Fibroblast of skin of left biceps (primary cell): Measurements from ENCODE around the gene NCAN.
"Not testable (repeated sequence)": the region's sequence is repeated elsewhere in the genome, so short reads cannot be mapped to it uniquely, and the experiment has no call there.

Experiments used
- DNase-seq, 2 experiments: peaks; one replicate each; pipeline ENCODE4 v3.0.0-alpha.2; 2013; ENCODE audit warnings: low read depth in 2 of 2

The NCAN gene

DNA sequence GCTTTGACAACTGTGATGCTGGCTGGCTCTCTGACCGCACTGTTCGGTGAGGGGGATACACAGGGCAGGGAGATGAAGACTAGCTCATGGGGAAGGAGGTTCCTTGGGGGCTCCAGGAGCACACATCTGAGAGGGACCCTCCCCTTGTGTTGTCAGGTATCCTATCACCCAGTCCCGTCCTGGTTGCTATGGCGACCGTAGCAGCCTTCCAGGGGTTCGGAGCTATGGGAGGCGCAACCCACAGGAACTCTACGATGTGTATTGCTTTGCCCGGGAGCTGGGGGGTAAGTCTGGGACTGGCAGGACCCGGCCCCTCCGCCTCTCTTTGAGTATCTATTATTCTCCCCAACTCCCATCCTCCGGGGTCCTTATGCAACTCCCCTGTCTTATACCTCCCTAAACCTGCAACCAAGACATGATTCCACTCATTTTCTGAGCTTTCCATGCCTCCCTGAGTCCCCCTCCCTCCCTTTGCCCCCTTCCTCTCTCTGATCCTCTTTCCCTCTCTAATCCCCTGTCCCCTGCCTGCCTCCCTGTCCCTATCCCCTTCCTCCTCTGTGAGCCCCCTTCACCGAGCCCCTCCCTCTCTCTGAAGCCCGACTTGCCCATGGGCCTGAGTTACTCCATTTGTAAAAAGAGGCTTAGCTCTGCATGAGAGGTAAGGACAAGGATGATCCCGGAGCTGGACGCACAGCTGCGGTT lies 12.5 kb downstream of the NCAN start:
- no peak for DNase-seq

DNA sequence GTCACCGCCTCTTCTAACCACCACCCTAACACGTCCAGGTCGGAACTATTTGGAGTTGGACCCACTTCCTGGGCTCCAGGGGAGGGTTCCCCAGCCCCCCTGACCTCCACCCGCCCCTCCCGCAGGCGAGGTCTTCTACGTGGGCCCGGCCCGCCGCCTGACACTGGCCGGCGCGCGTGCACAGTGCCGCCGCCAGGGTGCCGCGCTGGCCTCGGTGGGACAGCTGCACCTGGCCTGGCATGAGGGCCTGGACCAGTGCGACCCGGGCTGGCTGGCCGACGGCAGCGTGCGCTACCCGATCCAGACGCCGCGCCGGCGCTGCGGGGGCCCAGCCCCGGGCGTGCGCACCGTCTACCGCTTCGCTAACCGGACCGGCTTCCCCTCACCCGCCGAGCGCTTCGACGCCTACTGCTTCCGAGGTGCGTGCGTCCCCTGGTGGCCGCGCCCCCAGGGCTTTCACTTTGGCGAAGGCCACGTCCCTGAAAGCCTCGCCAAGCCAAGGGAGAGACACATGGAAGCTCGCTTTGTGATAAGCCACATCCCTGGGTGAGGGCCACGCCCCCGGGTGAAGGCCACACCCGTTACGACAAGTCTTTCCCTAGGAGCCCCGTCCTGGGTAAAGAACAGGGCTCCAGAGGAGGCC lies 13.2 kb downstream of the NCAN start:
- no peak for DNase-seq

DNA sequence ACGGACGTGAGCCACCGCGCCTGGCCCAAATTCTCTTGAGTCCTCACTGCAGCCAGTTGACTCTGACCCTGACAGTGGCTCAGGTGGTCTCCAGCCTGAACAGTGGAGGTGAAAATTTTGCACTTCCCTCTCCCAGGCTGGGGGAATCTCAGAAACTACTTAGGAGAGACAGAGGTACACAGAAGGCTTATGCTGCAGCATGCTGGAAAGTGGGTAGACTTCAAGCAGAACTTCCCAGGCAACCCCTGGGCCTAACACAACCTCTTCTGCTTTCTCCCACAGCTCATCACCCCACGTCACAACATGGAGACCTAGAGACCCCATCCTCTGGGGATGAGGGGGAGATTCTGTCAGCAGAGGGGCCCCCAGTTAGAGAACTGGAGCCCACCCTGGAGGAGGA lies 14.4 kb downstream of the NCAN start:
- DNase-seq = no peak

DNA sequence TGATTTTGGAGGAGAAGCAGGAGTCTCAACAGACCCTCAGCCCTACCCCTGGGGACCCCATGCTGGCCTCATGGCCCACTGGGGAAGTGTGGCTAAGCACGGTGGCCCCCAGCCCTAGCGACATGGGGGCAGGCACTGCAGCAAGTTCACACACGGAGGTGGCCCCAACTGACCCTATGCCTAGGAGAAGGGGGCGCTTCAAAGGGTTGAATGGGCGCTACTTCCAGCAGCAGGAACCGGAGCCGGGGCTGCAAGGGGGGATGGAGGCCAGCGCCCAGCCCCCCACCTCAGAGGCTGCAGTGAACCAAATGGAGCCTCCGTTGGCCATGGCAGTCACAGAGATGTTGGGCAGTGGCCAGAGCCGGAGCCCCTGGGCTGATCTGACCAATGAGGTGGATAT lies 14.9 kb downstream of the NCAN start:
- no peak for DNase-seq

DNA sequence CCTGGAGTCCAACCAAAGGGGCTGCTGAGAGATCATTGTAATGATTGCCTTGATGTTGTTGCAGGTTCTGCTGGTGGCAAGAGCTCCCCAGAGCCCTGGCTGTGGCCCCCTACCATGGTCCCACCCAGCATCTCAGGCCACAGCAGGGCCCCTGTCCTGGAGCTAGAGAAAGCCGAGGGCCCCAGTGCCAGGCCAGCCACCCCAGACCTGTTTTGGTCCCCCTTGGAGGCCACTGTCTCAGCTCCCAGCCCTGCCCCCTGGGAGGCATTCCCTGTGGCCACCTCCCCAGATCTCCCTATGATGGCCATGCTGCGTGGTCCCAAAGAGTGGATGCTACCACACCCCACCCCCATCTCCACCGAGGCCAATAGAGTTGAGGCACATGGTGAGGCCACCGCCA lies 15.5 kb downstream of the NCAN start:
- no peak for DNase-seq

DNA sequence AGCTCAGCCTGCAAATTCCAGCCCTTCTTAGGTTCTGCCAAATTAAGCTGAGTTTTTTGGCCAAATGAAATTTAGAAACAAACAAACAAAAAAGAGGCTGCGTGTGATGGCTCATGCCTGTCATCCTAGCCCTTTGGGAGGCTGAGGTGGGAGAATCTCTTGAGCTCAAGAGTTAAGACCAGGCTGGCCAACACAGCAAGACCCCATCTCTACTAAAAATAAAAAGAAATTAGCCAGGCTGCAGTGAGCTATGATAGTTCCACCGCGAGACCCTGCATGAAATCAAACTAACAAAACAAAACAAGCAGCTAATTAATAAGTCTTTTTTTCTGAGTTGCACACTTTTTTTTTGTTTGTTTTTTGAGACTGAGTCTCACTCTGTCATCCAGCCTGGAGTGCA lies 17.9 kb downstream of the NCAN start:
- no peak for DNase-seq

DNA sequence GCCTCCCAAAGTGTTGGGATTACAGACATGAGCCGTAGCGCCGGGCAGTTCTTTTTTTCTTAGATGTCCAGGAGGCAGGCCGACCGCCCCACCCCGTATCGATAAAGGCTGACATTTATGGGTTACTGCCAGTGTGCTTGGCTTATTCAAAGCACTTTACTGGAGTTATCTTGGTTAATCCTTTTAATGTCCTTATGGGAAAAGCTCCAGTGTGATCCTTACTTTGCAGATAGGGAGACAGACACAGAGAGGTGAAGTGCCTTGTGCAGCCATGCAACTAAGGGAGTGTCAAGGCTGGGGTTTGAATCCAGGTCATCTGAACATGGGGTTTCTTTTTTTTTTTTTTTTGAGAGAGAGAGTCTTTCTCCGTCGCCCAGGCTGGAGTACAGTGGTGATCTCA lies 19.2 kb downstream of the NCAN start:
- DNase-seq = no peak

DNA sequence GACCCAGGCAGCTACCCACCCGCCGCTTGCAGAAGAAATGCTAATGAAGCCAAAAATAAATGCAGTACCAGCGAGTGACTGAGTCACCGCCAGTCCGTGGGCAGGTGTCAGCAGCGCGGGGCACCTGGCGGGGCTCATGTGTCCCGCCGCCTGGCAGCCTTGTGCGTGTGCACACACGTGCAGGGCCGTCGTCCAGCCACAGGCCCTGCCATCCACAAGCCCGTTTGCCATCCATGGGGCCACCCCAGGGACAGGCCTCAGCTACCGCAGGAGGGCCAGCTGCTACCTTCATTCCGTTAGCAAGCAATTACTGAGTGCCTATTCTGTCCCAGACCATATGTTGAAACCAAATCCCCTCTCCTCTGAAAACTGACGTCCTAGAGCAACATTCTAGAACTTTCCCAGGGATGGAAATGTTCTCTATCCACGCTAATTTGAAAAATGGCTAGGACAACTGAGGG lies 20.5 kb downstream of the NCAN start:
- no peak for DNase-seq

DNA sequence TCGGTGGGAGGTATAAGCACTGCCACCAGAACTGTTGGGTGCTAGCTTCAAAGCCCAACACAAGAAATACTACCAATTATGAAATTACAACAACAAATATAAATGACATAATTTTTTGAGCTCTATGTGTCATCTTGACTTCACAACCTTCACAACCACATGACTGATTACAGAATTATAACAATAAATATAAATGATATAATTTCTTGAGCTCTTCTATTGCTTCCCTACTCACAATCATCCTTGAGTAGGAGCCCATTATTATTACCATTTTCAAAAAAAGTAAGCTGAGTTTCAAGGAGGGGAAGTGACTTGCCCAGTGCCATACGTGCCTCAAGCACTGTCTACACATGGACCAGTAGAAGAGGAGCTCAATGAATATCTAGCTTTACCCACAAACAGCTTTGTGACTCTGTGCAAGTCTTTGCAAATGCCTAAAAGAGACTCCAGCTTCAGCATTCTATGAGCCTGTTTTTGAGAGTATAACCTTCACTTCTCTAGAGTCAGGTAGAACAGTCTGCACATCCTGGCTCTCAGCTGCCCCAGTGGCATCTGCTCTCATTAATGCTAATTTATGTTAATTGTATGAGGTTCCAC lies 22.6 kb downstream of the NCAN start:
- DNase-seq = no peak

DNA sequence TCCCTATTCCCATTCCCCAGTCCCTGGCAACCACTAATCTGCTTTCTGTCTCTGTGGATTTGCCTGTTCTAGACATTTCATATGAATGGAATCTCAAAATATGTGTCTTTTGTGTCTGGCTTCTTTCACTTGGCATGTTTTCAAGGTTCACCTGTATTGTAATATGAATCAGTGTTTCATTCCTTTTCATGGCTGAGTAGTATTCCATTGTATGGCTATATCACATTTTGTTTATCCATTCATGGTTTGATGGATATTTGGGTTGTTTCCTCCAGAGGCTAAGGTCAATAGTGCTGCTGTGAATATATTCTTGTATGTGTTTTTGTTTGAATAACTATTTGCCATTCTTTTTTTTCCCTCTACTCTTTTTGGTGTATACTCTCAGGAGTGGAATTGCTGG lies 24.4 kb downstream of the NCAN start:
- no peak for DNase-seq

DNA sequence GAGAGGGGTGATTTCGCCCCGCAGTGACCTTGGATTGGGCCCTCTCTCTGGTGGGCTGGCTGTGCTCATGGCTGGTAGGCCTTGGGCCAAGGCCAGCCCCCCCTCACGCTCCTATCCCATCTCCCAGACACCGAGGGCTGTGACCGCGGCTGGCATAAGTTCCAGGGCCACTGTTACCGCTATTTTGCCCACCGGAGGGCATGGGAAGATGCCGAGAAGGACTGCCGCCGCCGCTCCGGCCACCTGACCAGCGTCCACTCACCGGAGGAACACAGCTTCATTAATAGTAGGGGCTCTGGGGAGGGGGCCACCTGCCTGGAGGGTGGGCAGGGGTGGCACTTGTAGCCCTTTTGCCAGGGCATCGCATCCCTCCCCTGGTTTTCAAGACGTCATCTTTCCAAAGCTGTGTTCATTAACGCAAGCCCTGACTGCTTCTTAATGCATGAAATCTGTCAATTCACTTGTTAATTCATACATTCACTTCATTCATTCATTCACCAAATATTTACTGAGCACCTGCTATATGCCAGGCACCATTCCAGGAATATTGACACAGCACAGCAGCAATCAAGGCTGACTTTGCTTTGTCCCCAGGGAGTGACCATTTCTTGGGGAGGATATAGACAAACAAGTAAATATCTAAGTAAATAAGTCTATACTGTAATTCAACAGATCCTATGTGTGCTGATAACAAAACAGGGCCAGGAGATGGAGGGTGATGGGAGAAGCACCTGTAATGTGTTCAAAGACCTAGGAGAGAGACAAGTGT lies 26.6 kb downstream of the NCAN start:
- no peak for DNase-seq

DNA sequence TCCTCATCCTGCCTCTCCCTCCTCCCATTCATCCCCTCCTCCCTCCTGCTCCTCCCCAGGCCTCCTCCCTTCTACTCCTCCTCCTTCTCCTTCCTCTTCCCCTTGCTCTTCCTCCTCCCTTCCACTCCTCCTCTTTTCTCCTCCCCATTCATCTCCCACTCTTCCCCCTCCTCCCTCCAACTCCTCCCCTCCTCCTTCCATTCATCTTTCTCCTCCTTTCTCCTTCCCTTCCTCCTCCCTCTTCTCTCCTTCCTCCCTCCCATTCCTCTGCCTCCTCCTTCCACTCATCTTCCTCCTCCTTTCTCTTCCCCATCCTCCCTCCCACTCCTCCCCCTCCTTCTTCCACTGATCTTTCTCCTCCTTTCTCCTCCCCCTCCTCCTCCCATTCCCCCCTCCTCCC lies 27.9 kb downstream of the NCAN start:
- DNase-seq = no peak

DNA sequence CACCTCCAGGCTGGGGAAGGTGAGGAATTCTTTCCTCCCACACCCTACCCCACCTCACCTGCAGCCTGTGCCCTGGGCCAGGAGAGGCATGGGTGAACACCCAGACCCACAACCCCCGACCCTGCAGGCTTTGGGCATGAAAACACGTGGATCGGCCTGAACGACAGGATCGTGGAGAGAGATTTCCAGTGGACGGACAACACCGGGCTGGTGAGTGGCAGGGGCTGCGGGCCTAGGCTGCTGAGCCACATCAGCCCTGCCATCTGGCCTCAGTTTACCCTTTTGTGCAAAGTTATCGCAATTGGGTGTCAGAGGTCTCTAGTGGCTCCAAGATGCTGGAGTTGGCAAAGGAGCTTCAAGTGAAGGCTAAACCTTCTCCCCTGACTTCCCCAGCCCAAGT lies 28.7 kb downstream of the NCAN start:
- DNase-seq = no peak

DNA sequence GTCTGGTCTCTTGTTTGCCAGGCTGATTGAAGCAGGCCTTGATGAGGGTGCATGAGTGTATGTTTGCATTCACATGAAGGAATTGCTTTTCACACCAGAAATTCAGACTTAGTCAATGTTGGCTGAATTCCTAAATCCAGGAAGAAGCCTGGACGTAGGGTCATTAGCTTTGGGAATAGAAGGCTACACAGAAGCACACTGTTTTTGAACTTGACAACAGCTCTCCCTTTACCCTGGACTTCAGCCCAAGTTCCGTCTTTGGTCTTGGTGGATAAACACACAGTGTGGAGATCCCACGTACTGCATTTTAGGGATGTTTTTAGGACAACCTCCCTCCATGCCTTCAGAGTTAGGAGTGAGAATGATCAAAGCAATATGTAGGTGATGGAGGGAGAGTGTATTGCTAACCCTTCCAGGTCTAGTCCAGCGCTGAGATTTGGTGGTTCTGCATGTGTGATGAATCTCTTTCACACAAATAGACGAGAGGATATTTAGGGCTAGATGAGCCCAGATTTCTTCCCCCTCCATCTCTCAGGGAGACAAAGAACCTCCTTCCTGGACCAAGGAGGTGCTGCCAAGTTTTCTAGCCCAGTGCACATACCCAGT lies 38.5 kb downstream of the NCAN start:
- no peak for DNase-seq

DNA sequence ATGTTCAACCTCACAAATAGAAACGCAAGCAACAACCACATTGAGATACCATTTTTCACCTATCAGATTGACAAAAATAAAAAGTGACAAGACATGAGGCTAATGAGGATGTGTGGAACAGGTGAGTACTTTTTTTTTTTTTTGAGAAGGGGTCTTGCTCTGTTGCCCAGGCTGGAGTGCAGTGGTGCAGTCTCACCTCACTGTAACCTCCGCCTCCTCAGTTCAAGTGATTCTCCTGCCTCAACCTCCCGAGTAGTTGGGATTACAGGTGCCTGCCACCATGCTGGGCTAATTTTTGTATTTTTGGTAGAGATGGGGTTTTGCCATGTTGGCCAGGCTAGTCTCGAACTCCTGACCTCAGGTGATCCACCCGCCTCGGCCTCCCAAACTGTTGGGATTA lies 41.7 kb downstream of the NCAN start:
- DNase-seq = not testable (repeated sequence)

DNA sequence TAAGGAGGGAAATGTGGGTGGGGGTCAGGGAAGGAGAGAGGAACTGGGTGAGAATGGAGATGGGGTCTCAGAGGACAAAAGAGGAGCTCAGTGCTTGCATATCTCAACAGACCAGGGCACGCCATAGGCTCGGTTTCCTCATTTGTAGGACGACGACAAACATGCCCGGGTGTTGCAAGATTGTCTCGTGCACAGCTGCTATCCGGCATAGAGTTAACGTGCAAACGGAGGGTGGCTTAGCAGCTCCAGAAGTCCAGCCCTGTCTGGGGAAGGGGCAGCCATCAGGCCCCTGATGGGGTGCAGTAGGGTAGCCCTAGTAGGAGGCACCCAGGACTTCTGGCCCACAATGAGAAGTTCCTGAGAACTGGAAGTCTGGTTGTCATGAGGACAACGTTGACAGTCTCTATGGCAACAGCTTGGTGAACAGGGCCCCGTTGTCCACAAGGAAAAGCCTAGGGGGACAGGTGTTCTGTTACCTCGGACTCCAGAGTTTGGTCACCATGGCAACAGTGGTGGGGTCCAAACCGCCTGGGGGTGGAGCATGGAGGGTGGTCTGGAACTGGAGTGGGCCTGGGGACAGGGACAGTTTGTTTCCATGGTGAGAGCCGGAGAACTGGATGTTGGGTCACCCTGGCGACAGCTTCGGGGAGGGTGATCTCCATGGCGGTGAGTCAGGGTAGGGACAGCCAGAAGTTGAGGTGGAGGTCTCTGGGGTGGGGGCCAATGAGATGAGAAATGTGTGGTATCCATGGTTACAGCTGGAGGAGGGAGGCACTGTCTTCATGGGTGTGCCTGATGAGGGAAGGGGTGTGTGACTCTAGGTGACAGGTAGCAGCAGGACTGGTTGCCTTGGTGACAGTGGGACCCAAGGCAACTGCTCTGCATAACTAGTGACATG lies 44.6 kb downstream of the NCAN start:
- DNase-seq = no peak

DNA sequence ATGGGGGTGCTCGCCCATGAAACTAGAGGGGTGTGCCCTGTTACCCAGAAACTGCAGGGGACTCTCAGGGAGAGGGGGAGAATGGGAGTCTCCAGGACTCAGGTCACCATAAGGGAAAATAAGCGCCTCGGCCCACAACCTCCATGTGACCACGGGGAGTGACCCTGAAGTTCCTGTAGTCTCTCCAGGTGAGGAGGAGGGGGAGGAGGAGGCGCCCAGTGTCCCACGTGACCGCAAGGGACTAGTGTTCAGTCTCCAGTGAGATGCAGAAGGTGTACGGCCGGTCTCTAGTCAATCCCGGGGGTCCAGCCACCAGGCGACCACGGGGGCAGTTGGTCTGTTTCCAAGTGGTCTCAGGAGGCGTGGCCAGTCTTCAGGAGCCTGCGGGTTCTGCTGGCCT lies 45.4 kb downstream of the NCAN start:
- DNase-seq = no peak

DNA sequence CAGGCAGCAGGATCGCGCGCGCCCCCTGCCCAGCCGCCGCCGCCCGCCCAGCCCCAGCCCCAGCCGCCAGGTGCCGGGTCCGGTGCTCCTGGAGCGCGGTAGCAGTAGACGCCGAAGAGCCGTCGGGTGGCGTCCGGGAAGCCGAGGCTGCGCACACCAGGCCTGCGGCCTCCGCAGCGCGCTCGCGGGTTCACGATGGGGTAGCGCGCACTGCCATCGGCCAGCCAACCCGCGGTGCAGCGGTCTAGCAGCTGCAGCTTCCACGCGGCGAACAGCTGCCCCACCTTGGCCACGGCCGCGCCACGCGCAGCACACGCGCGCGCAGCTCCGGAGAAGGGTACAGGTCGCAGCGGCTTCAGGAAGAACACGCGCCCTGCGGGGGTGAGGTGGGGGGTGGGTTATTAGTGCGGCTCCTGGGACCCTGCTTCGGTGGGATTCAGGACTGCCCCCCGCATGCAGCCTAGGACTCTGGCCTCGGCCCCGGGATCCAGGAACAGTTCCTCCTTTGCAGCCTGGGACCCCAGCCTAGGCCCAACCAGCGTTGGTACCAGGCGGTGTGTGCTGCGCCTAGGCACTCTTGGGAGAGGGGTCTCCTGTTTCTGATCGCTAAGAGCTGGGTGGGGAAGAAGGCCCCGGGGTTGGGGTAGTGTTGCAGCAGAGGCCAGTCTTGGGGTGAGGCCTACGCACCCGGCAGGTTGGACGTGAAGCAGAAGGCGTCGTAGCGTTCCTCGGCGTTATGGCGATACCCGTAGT lies 46.3 kb downstream of the NCAN start:
- no peak for DNase-seq

DNA sequence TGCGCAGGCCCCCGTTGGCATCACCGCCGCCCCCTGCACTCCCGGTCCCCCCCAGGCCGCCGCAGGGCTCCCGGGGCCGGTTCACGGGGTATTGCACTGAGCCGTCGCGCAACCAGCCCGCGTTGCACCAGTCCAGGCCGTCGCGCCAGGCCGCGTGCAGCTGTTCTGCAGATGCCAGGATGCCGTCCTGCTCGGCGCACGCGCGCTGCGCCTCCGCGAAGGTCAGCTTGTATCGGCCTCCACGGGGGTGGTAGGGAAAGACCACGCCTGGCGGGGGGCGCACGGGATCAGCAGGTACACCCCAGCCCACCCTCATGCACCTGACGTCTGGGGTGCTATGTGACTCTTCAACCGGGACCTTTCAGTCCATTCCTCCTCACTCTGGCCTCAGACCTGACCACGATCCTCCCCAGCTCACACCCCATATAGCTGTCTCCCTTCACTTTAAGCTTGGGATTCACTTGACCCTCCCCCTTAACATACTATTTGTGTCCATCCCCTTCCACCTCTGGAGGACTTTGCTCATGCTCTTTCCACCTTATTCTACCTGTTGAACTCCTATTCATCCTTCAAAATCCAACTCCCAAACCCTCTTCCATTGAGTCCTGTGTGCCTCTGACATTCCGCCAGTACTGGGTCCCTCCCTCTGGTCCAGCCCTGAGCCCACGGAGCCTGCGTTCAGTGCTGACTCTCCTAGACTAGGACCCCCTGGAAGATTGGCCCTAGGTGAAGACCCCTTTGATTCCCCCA lies 47.0 kb downstream of the NCAN start:
- DNase-seq = no peak

DNA sequence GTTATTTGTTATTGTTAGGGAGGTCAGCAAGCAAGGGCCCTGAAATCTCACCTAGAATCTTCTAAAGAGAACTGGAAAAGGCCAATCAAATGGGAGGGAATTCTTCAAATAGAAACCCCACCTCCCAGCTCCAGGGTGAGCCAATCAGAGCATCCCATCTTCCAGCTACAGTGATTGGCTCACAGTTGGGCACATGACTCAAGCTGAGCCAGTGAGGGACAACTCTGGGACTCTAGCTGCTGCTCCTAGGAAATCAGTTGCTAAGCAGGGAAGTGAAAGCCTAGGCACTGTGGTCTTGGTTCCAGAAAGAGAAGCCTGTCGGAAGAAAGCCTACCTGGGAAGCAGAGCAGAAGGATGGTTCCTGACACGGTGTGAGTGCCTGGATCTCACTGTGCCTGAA lies 48.0 kb downstream of the NCAN start:
- no peak for DNase-seq
